SK-N-SH (cell line): ENCODE results near the gene DYRK3. TPM values are rescaled to one million over a fixed set of nuclear protein-coding genes. Genes with fewer than 3 reads are reported as not detected.
A peak's percentile ranks its signal among the peaks of the same experiment; 100 is the strongest.
"Not testable (repeated sequence)": the region's sequence is repeated elsewhere in the genome, so short reads cannot be mapped to it uniquely, and the experiment has no call there.

ENCODE experiments used
- CTCF ChIA-PET: fragments of 300-600, 350-600 bp; formaldehyde crosslinking; extraction: SDS; loops from one replicate; lab custom pipeline; 2021; lab: Yijun Ruan, JAX
- POLR2A ChIA-PET: fragments of 350-600 bp; sonication (Branson Sonifier 250); formaldehyde crosslinking; extraction: SDS; loops from one replicate; lab custom pipeline; 2020; ENCODE audit warnings: antibody characterized with exemption, inconsistent platforms; lab: Yijun Ruan, JAX
- DNase-seq: peaks from one replicate; pipeline ENCODE4 v3.0.0; 2012
- H2AFZ ChIP-seq: fragments of 200-600 bp; sonication (generic); 2 replicates; pipeline ENCODE4 v1.8.1; 2016; ENCODE audit warnings: antibody characterized with exemption, mild to moderate bottlenecking, low read depth
- H3F3A ChIP-seq: fragments of 200-600 bp; sonication (generic); replicated peaks from 2 replicates; pipeline ENCODE3; 2016; ENCODE audit warnings: antibody characterized with exemption, mild to moderate bottlenecking; ENCODE audit not compliant: insufficient read depth
- H3K27ac ChIP-seq, 2 experiments: fragments of 200-500 bp in 1 of 2; fragments of 200-600 bp in 1 of 2; sonication (Bioruptor generic) in 1 of 2; sonication (generic), shearing (Covaris generic) in 1 of 2; 2 replicates each; pipeline versions ENCODE4 v1.5.1 to v1.6.1; 2014 to 2016; ENCODE audit warnings: low read depth in 2 of 2, inconsistent platforms in 1 of 2, low read length in 1 of 2, mild to moderate bottlenecking in 1 of 2, mixed read lengths in 1 of 2
- H3K27me3 ChIP-seq: fragments of 200-600 bp; sonication (generic), shearing (Covaris generic); 2 replicates; pipeline ENCODE4 v1.6.1; 2016; ENCODE audit warnings: mixed run types; ENCODE audit not compliant: insufficient read depth
- H3K36me3 ChIP-seq, 2 experiments: fragments of 200-500 bp in 1 of 2; fragments of 200-600 bp in 1 of 2; sonication (Bioruptor generic) in 1 of 2; sonication (generic) in 1 of 2; replicated peaks in 1 of 2; 2 replicates each; pipeline versions ENCODE3 to v1.5.1; 2014 to 2016; ENCODE audit warnings: low read length in 1 of 2, mild to moderate bottlenecking in 1 of 2; ENCODE audit not compliant: insufficient read depth in 2 of 2, control insufficient read depth in 1 of 2
- H3K4me1 ChIP-seq, 2 experiments: fragments of 200-500 bp in 1 of 2; fragments of 200-600 bp in 1 of 2; sonication (Bioruptor generic) in 1 of 2; sonication (generic), shearing (Covaris generic) in 1 of 2; 2 replicates each; pipeline versions ENCODE4 v1.5.1 to v1.6.1; 2014 to 2016; ENCODE audit warnings: low read depth in 1 of 2, low read length in 1 of 2, mixed run types in 1 of 2; ENCODE audit not compliant: insufficient read depth in 2 of 2, control insufficient read depth in 1 of 2
- H3K4me2 ChIP-seq: fragments of 200-600 bp; sonication (generic), shearing (Covaris generic); 2 replicates; pipeline ENCODE4 v1.6.1; 2017; ENCODE audit warnings: mixed run types
- H3K4me3 ChIP-seq, 2 experiments: fragments of 200-500 bp in 1 of 2; fragments of 200-600 bp in 1 of 2; sonication (Bioruptor generic) in 1 of 2; sonication (generic), shearing (Covaris generic) in 1 of 2; 2 replicates each; pipeline versions ENCODE4 v1.5.1 to v1.8.1; 2014 to 2016; ENCODE audit warnings: low read depth in 2 of 2, inconsistent platforms in 1 of 2, low read length in 1 of 2, mild to moderate bottlenecking in 1 of 2, mixed read lengths in 1 of 2, moderate library complexity in 1 of 2
- H3K79me2 ChIP-seq: fragments of 200-600 bp; sonication (generic); 2 replicates; pipeline ENCODE4 v1.8.1; 2017; ENCODE audit warnings: mild to moderate bottlenecking; ENCODE audit not compliant: insufficient read depth
- H3K9ac ChIP-seq: fragments of 200-600 bp; sonication (generic); 2 replicates; pipeline ENCODE4 v1.6.1; 2017; ENCODE audit warnings: mixed run types
- H3K9me2 ChIP-seq: fragments of 200-600 bp; sonication (generic); 2 replicates; pipeline ENCODE4 v1.6.1; 2017; ENCODE audit warnings: mixed run types
- H3K9me3 ChIP-seq: fragments of 200-600 bp; sonication (generic); 2 replicates; pipeline ENCODE4 v1.6.1; 2017; ENCODE audit warnings: mixed run types, mild to moderate bottlenecking, moderate library complexity
- H4K20me1 ChIP-seq: fragments of 200-600 bp; sonication (generic); 2 replicates; pipeline ENCODE4 v1.6.1; 2017; ENCODE audit warnings: mild to moderate bottlenecking, mixed run types; ENCODE audit not compliant: insufficient read depth
- CTCF ChIP-seq: fragments of 200-600 bp; sonication (generic); IDR thresholded peaks from 2 replicates; pipeline ENCODE4 v1.6.1; 2017; ENCODE audit warnings: antibody characterized with exemption, mild to moderate bottlenecking, moderate library complexity
- FOXJ3 ChIP-seq: sonication (generic); formaldehyde crosslinking; IDR thresholded peaks from 2 replicates; pipeline ENCODE4 v1.5.1; 2020; ENCODE audit warnings: mild to moderate bottlenecking, missing genetic modification reagents
- GATA2 ChIP-seq: sonication (generic); formaldehyde crosslinking; IDR thresholded peaks from 2 replicates; pipeline ENCODE4 v1.5.0; 2020; ENCODE audit warnings: mild to moderate bottlenecking, missing genetic modification reagents
- IRF3 ChIP-seq: fragments of 150-350 bp; IDR thresholded peaks from 2 replicates; pipeline ENCODE4 v1.6.1; 2016; ENCODE audit warnings: mild to moderate bottlenecking, low read depth, low read length
- MAX ChIP-seq: IDR thresholded peaks from 2 replicates; pipeline ENCODE4 v1.4.0; 2012; ENCODE audit warnings: low read depth
- MEF2A ChIP-seq: IDR thresholded peaks from 2 replicates; pipeline ENCODE4 v1.4.0; 2012; ENCODE audit warnings: low read depth, borderline replicate concordance
- RCOR1 ChIP-seq: fragments of 150-350 bp; IDR thresholded peaks from 2 replicates; pipeline ENCODE4 v1.6.1; 2017; ENCODE audit warnings: antibody characterized with exemption, low read length
- REST ChIP-seq: IDR thresholded peaks from 2 replicates; pipeline ENCODE4 v1.6.1; 2012; ENCODE audit warnings: mild to moderate bottlenecking, low read depth, low read length, moderate library complexity
- RXRA ChIP-seq: IDR thresholded peaks from 2 replicates; pipeline ENCODE4 v1.4.0; 2012; ENCODE audit warnings: low read depth, mild to moderate bottlenecking, borderline replicate concordance
- SMC3 ChIP-seq: IDR thresholded peaks from 2 replicates; pipeline ENCODE4 v1.6.1; 2012; ENCODE audit warnings: low read depth, low read length, improper control_type of control experiment
- TCF12 ChIP-seq: IDR thresholded peaks from 2 replicates; pipeline ENCODE4 v1.4.0; 2012
- USF1 ChIP-seq: IDR thresholded peaks from 2 replicates; pipeline ENCODE4 v1.4.0; 2012; ENCODE audit warnings: low read depth, borderline replicate concordance
- USF2 ChIP-seq: fragments of 150-350 bp; IDR thresholded peaks from 2 replicates; pipeline ENCODE4 v1.6.1; 2017; ENCODE audit warnings: antibody characterized with exemption, low read length, low read depth, borderline replicate concordance
- WGBS: methylation state at CpG from one replicate; pipeline ENCODE4 v1.1.6; 2017; ENCODE audit warnings: low lambda C conversion rate; 5-methylcytosine and 5-hydroxymethylcytosine counted together
- polyA plus RNA-seq, 3 experiments: library from polyadenylated mRNA; depleted of rRNA; stranded (reverse); fragments of >200 nt; gene quantifications; 2 replicates each; pipeline ENCODE4 v1.2.3, GENCODE V29; 2012

The DYRK3 gene
- polyA plus RNA-seq, 1 of the 3 experiments (the other 2 are of a cell fraction): 3.6 TPM

- TF ChIP-seq USF1 (peak; percentile 59), RCOR1 (no peak; the same call in 1 of the 2 replicates), FOXJ3 (CRISPR knock-in tag) (peak; percentile 51; the same call in 1 of the 2 replicates), TCF12 (peak; percentile 44; the same call in 1 of the 2 replicates), USF2 (no peak)
Observed at GRCh38 chr1:206612129-206612876, 23.0 kb upstream of the DYRK3 start, which contains the start of gene EIF2D (continued).

- POLR2A ChIA-PET: not testable (repeated sequence)
Observed at GRCh38 chr1:206626396-206626795, 8.9 kb upstream of the DYRK3 start.

GRCh38 chr1:206628916-206629315 is 6.4 kb upstream of the DYRK3 start:
- peaks cover under 1% of the 10 kb centered on the region for H3F3A ChIP-seq
- no peaks in the 10 kb centered on the region for H3K9me3 ChIP-seq
- H3K79me2 ChIP-seq: no peaks in the 10 kb centered on the region
- no peak overlapping the region for H2AFZ ChIP-seq
- H3K4me2 ChIP-seq: no peak overlapping the region
- H3K27me3 ChIP-seq: peaks cover 4% of the 10 kb centered on the region; the same call in 1 of the 2 replicates
- H3K4me3 ChIP-seq: no peak overlapping the region
- H3K27ac ChIP-seq: no peak overlapping the region
- no CpG with 5 or more reads among the region's 1 CpG for WGBS
- DNase-seq: no peak
- no peaks in the 10 kb centered on the region for H3K9me2 ChIP-seq
- H3K36me3 ChIP-seq: no peaks in the 10 kb centered on the region
- peaks cover 0 to 4% of the 10 kb centered on the region in 2 experiments; a peak in 2 of 4 replicates for H3K4me1 ChIP-seq
- CTCF ChIA-PET: interaction anchor here (2.4 to 17.3 kb wide), 4 partner anchors 17 to 354 kb away, joined by 8 to 450 read pairs (median 18); partner anchors contain the start of gene EIF2D
- H4K20me1 ChIP-seq: no peaks in the 10 kb centered on the region
- H3K9ac ChIP-seq: no peak overlapping the region
- POLR2A ChIA-PET: no interaction called here
- TF ChIP-seq MAX: no peak
- no peak for TF ChIP-seq GATA2 (CRISPR knock-in tag)
- no peak for TF ChIP-seq IRF3
- no peak for TF ChIP-seq REST
- TF ChIP-seq USF1: no peak
- TF ChIP-seq CTCF: no peak
- TF ChIP-seq RXRA: no peak
- no peak for TF ChIP-seq SMC3
- no peak for TF ChIP-seq MEF2A

More at GRCh38 chr1:206626396-206626795, 8.9 kb upstream of the DYRK3 start:
- H3K9me2 ChIP-seq, H3K9ac ChIP-seq, H3K4me3 ChIP-seq, H3K27me3 ChIP-seq, H4K20me1 ChIP-seq, H3K36me3 ChIP-seq, H3K79me2 ChIP-seq, H3F3A ChIP-seq, H3K4me2 ChIP-seq, DNase-seq, H2AFZ ChIP-seq, H3K9me3 ChIP-seq, H3K27ac ChIP-seq, H3K4me1 ChIP-seq: not testable (repeated sequence)
- CTCF ChIA-PET: interaction anchor here (0.7 to 17.3 kb wide), 4 partner anchors 9 to 47 kb away, joined by 3 to 450 read pairs (median 12); partner anchors contain the start of genes DYRK3 and EIF2D
- WGBS: 80% methylated on average over 2 of the region's 2 CpGs
